Kasumi-1 (cell line): ENCODE results near the gene ADSL.

Experiments
- DNase-seq, 2 experiments: peaks; one replicate each; lab custom pipeline; 2025; lab: John Stamatoyannopoulos, UW

ADSL gene

DNA sequence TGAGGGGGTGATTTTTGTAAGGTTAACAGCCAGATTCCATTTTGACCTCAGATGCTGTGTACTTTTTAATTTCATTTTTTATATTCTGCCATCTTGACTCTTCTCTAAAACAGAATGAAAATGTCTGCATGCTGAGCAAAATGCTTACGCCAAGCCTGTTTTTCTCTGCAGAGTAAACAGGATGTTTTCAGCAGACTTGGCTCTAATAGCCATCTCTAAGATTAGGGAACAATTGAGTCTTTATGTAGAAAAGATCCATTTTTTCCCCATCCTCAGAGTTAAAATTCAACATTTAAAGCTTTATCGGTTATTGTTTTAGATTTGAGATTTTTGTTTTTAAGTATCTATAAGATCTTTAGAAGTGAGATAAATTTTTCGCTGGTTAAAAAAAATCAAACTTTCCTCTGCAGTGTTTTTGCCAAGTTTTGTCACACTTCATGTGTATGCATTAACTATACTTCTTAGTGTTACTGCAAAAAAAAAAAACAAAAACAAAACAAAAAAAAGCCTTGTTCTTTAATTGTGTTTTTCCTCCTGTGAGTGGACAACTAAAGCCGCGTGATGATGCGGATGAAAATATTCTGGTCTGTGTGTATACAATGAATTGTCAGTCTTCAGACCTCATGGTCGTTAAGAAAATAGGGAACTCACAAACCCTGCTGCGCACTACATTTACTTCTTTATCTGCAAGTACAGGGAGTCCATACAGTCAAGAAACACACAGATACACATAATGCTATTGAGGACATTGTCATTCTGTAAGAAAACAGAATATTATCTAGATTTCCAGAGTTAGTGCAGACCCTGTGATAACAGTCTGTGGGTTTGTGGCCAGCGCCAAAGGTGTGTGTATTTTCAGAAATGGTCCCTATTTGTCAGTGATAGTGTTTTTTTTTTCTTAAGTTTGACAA is 17.5 kb upstream of the ADSL start:
- no peak for DNase-seq

DNA sequence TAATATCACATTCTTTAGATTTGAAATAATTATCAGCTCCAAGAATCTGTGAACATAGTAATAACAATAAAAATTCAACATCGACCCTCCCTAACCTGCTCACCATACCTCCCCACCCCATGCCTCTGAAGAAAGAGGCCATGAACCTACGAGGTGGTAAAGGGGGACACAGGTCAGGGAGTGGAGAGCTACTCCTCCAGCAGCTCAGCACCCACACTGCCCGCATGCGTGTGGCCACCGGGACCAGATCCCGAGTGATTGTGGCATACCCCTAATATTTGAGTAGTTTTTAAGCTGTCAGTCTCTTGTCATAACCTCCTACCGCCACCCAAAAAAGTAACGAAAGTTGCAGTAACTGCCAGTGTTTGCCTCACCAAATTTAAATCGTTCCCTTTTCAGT is 16.8 kb upstream of the ADSL start:
- no peak for DNase-seq

DNA sequence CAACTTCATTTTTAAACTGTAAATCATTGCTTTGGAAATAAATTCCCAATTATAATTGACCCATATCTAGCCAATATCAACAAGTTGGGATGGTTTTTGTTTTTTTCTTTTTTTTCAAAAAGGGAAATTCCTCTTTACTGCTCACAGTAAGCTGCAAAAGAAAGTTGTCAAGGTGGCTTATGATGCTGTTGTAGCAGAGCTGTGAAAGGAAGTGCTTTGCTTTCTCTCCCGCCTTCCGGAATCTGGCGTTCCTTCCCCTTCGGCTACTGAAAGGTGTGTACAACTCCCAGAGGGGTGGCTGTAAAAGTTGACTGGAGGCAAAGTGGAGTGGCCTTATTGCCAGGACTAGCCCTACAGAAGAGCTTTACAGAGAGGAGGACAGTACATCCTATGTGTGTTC is 16.2 kb upstream of the ADSL start:
- DNase-seq: no peak

DNA sequence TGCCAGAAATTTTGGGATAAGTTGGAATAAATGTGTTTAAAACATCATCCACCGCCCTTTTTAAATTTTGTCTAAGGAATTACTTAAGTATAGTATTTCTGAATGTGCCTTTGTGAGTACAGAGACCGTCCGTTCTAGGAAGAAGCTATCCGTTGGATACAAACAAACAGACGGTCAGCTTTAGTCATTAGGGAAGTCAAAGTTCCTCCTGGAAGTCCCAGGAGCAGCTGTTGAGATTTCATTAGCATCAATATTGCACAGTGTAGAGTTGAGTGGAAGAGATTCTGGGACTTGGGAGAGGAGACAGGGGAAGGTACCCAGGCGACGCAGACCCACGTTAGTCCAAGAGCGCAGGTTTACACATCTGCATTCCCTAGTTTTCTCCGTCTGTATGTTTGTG is 15.7 kb upstream of the ADSL start:
- DNase-seq: no peak

DNA sequence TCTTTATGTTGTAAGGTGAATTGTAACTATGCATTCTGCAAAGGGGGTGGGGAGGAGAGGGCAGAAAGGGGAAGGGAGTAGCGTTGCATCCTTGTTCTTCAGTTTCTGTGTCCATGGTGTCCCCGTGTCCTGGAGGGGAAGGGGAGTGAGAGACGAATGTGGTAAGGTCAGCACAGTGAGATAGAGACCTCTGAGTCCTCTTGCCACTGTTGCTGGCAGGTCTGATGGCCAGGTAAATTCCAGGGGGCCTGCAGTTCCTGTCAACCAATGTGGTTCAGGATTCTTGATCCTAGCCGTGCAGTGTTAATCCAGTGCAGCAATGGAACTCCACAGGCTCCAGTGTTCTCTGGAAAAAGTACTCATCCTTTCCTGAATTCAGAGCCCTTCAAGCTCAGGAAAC is 14.6 kb upstream of the ADSL start:
- DNase-seq: no peak

DNA sequence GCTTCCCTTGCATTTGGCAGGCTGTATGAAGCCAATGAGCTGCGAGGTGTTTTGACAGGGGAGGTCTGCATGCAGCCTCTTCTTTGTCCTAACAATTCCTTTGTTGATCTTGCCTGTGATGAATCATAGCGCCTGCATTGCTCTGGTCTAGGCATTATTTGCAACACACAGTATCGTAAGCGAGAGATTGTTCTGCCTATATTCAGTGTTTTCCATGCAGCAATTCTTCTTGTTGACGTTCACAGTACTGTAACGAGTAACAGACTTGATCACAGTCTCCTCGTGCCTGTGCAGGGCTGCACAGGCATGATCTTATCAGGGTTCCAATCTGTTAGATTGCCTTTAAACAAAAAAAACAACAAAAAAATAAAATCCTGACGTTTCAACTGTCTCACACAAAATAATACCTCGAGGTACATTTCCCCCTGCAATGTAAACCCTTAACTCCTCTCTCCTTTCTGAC is 13.9 kb upstream of the ADSL start:
- DNase-seq: no peak

- DNase-seq: no peak
These were observed 12.2 kb upstream of the ADSL start for GRCh38 chr22:40334060-40334459.

DNA sequence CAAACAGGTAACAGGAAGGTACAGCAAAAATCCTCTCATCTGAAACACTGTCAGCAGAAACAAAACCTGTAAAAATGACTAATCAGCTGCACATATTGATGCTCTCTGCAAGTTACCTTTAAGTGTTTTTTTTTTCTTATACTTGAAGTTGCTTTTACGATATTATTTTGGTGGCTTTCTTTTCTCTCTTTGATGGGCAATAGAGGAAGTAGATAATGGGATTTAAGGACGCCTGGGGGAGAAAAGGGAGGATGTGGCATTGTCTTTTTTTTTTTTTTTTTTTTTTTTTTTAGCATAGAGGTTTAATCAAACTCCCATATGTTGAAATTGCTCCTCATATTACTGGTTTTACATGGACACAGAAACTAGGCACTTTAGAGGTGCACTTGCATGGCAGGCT is 11.4 kb upstream of the ADSL start:
- peak; percentile 19 to 20 for DNase-seq

GRCh38 chr22:40335358-40335757 is 10.9 kb upstream of the ADSL start:
- no peak for DNase-seq

- no peak for DNase-seq
These were observed 6.3 kb upstream of the ADSL start for GRCh38 chr22:40340044-40340443.

DNA sequence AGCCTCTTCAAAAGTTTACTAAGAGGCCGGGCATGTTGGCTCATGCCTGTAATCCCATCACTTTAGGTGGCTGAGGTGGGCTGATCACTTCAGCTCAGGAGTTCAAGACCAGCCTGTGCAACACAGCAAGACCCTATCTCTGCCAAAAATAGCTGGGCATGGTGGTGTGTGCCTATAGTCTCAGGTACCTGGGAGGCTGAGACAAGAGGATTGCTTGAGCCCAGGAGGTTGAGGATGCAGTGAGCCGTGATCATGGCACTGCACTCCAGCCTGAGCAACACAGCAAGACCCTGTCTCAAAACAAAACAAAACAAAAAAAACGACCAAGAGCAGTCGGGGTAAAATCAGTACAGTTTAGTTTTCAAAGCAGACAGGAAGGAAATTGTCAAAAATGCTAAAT is 4.7 kb upstream of the ADSL start:
- no peak for DNase-seq

DNA sequence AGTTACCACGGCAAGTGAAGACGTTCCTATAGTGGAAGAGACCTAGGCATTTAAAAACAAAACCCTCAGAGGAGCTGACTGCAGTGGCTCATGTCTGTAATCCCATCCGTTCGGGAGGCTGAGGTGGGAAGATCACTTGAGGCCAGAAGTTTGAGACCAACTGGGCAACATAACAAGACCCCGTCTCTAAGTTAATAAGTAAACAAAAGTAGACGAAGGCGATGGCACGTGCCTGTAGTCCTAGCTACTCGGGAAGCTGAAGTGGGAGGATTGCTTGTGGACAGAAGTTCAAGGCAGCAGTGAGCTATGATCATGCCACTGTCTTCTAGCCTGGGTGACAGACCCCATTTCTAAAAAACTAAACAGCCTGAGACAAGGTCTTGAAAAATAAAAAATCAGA is 3.8 kb upstream of the ADSL start:
- DNase-seq: no peak

DNA sequence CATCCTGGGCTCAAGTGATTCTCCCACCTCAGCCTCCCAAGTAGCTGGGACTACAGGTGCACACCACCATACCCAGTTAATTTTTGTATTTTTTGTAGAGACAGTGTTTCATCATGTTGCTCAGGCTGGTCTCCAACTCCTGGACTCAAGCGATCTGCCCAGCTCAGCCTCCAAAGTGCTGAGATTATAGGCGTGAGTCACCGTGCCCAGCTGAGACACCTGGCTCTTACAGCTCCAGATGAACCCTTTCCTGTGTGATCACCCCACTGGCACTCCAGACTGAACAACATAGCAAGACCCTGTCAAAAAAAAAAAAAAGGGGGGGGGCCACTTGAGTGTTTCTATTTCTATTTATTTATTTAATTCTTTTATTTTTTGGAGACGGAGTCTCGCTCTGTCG is 1.0 kb upstream of the ADSL start:
- no peak for DNase-seq

- peak; percentile 56 to 57 for DNase-seq
These were observed 500 bp upstream of the ADSL start for GRCh38 chr22:40345815-40346184.

- DNase-seq: no peak
These were observed 1.0 kb downstream of the ADSL start for GRCh38 chr22:40347300-40347699.

- DNase-seq: peak; percentile 81 to 82
These were observed 1.8 kb downstream of the ADSL start for GRCh38 chr22:40348025-40348658.

- DNase-seq: no peak
These were observed 6.5 kb downstream of the ADSL start for GRCh38 chr22:40352763-40353162.

DNA sequence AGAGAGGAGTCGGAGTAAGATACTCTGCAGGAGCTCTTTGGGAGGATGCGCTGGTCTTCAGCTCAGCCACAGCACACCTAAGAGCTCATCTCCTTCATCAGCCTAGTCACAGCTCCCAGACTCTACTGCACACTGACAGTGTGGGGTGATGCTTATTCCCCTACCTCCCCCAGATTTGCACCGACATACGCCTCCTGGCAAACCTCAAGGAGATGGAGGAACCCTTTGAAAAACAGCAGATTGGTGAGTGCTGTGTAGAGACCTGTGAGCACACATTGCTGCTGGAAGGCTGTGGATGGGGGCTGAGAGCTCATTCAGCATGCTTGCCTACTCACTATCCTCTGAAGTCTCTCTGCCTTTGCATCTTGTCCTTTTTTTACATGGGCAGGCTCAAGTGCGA is 14.8 kb downstream of the ADSL start:
- no peak for DNase-seq

- no peak for DNase-seq
These were observed 16.8 kb downstream of the ADSL start for GRCh38 chr22:40363059-40363458.

DNA sequence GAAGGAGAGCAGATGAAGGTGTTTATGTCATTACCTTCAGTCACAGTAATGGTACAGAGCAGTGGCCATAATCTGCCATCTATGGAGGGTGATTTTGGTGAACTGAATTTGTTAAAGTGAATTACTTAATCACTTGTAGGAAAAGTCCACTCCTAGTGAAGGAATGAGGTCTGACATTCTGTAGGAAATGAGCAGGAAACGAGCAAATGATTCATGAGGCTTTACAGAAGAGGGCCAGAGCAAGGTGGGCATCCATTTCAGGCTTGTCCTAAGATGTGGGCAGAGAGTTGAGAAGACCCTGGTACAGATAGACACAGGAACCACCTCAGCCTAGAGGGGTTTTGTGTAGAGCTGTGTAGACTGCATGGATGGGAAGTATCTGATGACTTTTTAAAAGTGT is 18.1 kb downstream of the ADSL start:
- no peak for DNase-seq

- DNase-seq: no peak
These were observed 19.8 kb downstream of the ADSL start for GRCh38 chr22:40366068-40366467.

DNA sequence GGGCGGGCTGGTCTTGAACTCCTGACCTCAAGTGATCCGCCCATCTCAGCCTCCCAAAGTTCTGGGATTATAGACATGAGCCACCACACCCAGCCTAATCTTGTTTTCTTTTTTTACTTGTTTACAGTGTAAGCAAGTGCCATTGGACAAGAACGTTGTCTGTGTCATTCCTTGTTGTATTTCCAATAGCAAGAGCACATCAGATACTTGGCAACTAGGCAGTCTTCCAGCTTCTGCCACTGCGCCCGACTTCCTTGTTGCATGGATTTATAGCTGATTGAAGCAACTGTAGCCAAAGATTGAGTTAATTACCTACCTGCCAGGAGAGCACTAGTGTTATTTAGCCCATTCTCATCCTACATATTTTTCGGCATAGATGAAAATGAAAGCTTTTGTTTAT is 21.0 kb downstream of the ADSL start:
- DNase-seq: no peak

DNA sequence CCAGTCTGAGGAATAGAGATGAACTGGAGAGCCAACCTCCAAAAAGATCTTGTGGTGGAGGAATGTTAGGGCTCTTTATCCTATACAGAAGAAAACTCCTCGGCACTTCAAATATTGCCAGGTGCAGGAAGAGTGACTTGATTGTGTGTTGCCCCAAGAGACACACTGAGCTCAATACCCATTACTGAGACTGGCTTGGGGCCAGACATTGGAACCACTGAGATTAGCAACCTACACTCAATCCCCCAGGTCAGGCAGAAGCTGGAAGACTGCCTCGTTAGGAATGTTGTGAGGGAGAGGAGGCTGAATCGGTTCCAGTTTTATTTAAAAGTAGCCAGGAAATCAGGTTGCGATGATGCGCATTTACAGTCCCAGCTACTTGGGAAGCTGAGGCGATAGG is 21.7 kb downstream of the ADSL start:
- DNase-seq: no peak

DNA sequence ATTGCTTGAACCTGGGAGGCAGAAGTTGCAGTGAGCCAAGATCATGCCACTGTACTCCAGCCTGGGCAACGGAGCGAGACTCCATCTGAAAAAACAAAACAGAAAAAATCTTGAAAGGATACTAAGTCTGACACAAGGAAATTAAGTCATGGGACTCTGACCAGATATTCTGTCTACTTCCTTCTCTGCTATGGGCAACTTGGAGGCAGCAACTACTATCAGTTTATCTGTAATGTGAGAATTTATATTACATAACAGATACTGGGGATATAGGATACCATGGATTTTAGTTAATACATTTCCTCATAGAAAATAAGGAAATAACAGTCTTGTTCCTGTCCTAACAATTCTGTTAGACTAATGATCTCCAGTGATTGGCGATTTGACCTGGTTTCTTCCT is 22.5 kb downstream of the ADSL start:
- DNase-seq: no peak
